ENCODE measurements around the gene FBLN2. TPM values are rescaled to one million over a fixed set of nuclear protein-coding genes. Genes with fewer than 3 reads are reported as not detected.

FBLN2 gene
- total RNA-seq, 4 donors from 2014 or later: 20.6 to 51.2 (median 32.8) TPM

GRCh38 chr3:13621381-13622221, 72.7 kb downstream of the FBLN2 start:
- no peak overlapping the region for H3K4me3 ChIP-seq
- no peak for DNase-seq
- H3K27me3 ChIP-seq: no peaks in the 10 kb centered on the region
- no peaks in the 10 kb centered on the region for H3K36me3 ChIP-seq
- H3K9me3 ChIP-seq: no peaks in the 10 kb centered on the region
- H3K27ac ChIP-seq: no peak overlapping the region
- H3K4me1 ChIP-seq: no peaks in the 10 kb centered on the region
- no peak for TF ChIP-seq CTCF (IDR thresholded peaks at IDR 0.05)
- TF ChIP-seq POLR2A (IDR thresholded peaks at IDR 0.05): no peak

- Histone ChIP-seq H3K9me3 (no peaks in the 10 kb centered on the region), H3K4me3 (no peak overlapping the region), H3K4me1 (no peaks in the 10 kb centered on the region), H3K27me3 (no peaks in the 10 kb centered on the region), H3K36me3 (no peaks in the 10 kb centered on the region), H3K27ac (no peak overlapping the region)
- no peak for DNase-seq
- no peak for TF ChIP-seq CTCF (IDR thresholded peaks at IDR 0.05)
- no peak for TF ChIP-seq POLR2A (IDR thresholded peaks at IDR 0.05)
Measured at GRCh38 chr3:13622356-13622755, 73.4 kb downstream of the FBLN2 start.

- DNase-seq: no peak
- Histone ChIP-seq H3K4me3 (no peak overlapping the region), H3K27ac (no peak overlapping the region)
Measured at GRCh38 chr3:13623101-13623654, 74.3 kb downstream of the FBLN2 start.

GRCh38 chr3:13624021-13624420, 75.1 kb downstream of the FBLN2 start:
- Histone ChIP-seq H3K4me3 (no peak overlapping the region), H3K27ac (no peak overlapping the region), H3K27me3 (no peaks in the 10 kb centered on the region), H3K9me3 (no peaks in the 10 kb centered on the region), H3K4me1 (no peaks in the 10 kb centered on the region), H3K36me3 (no peaks in the 10 kb centered on the region)
- TF ChIP-seq CTCF (IDR thresholded peaks at IDR 0.05): no peak
- TF ChIP-seq POLR2A (IDR thresholded peaks at IDR 0.05): no peak
- DNase-seq: no peak

More at GRCh38 chr3:13623101-13623654, 74.3 kb downstream of the FBLN2 start:
- Histone ChIP-seq H3K9me3 (no peaks in the 10 kb centered on the region), H3K27me3 (no peaks in the 10 kb centered on the region), H3K36me3 (no peaks in the 10 kb centered on the region), H3K4me1 (no peaks in the 10 kb centered on the region)
- TF ChIP-seq CTCF (IDR thresholded peaks at IDR 0.05) (no peak), POLR2A (IDR thresholded peaks at IDR 0.05) (no peak)

- Histone ChIP-seq H3K27me3 (no peaks in the 10 kb centered on the region), H3K4me1 (no peaks in the 10 kb centered on the region), H3K27ac (no peak overlapping the region), H3K4me3 (no peak overlapping the region), H3K9me3 (no peaks in the 10 kb centered on the region), H3K36me3 (no peaks in the 10 kb centered on the region)
- no peak for DNase-seq
- no peak for TF ChIP-seq POLR2A (IDR thresholded peaks at IDR 0.05)
- no peak for TF ChIP-seq CTCF (IDR thresholded peaks at IDR 0.05)
Measured at GRCh38 chr3:13624671-13625125, 75.8 kb downstream of the FBLN2 start.

Measured in Peyer's patch (tissue), 4 donors.